H9 (cell line): ENCODE data around the gene ZNF534. TPM values are rescaled to one million over a fixed set of nuclear protein-coding genes. Genes with fewer than 3 reads are reported as not detected.

ENCODE experiments used
- DNase-seq: peaks from one replicate; pipeline ENCODE4 v3.0.0-alpha.2; 2017
- H2AFZ ChIP-seq: one replicate; pipeline ENCODE4 v1.6.1; 2013; ENCODE audit warnings: mild to moderate bottlenecking, low read length, control low read depth, moderate library complexity
- H2AK5ac ChIP-seq: 2 replicates; pipeline ENCODE4 v1.6.1; 2013; ENCODE audit warnings: low read length, control low read depth, mixed read lengths; ENCODE audit not compliant: insufficient read length
- H2BK120ac ChIP-seq: one replicate; pipeline ENCODE4 v1.6.1; 2013; ENCODE audit warnings: low read depth, mild to moderate bottlenecking, low read length, control low read depth, inconsistent platforms; ENCODE audit not compliant: poor library complexity, severe bottlenecking
- H2BK12ac ChIP-seq: 2 replicates; pipeline ENCODE4 v1.6.1; 2013; ENCODE audit warnings: low read length, control low read depth, mixed read lengths, low read depth; ENCODE audit not compliant: insufficient read length
- H2BK15ac ChIP-seq: 2 replicates; pipeline ENCODE4 v1.6.1; 2013; ENCODE audit warnings: low read depth, low read length, control low read depth
- H2BK20ac ChIP-seq: one replicate; pipeline ENCODE4 v1.6.1; 2013; ENCODE audit warnings: low read depth, mild to moderate bottlenecking, low read length, control low read depth, inconsistent platforms; ENCODE audit not compliant: poor library complexity, severe bottlenecking
- H2BK5ac ChIP-seq: 2 replicates; pipeline ENCODE4 v1.6.1; 2013; ENCODE audit warnings: low read length, control low read depth, mixed read lengths; ENCODE audit not compliant: insufficient read length
- H3K14ac ChIP-seq: 2 replicates; pipeline ENCODE4 v1.6.1; 2013; ENCODE audit warnings: low read length, control low read depth; ENCODE audit not compliant: insufficient read depth
- H3K18ac ChIP-seq: 2 replicates; pipeline ENCODE4 v1.6.1; 2013; ENCODE audit warnings: low read depth, mild to moderate bottlenecking, mixed read lengths, low read length, control low read depth; ENCODE audit not compliant: insufficient read length
- H3K23ac ChIP-seq: 2 replicates; pipeline ENCODE4 v1.6.1; 2013; ENCODE audit warnings: low read length, control low read depth, mixed read lengths, low read depth; ENCODE audit not compliant: insufficient read length
- H3K23me2 ChIP-seq: 2 replicates; pipeline ENCODE4 v1.6.1; 2013; ENCODE audit warnings: low read depth, mild to moderate bottlenecking, mixed read lengths, low read length, control low read depth; ENCODE audit not compliant: insufficient read length, poor library complexity, severe bottlenecking
- H3K27ac ChIP-seq: 2 replicates; pipeline ENCODE4 v1.5.1; 2013; ENCODE audit warnings: low read length, control low read depth, mixed read lengths, low read depth; ENCODE audit not compliant: insufficient read length
- H3K27me3 ChIP-seq: 2 replicates; pipeline ENCODE4 v1.6.1; 2013; ENCODE audit warnings: low read length, control low read depth, inconsistent platforms; ENCODE audit not compliant: insufficient read depth
- H3K4ac ChIP-seq: 2 replicates; pipeline ENCODE4 v1.6.1; 2013; ENCODE audit warnings: low read depth, mild to moderate bottlenecking, control low read depth, inconsistent platforms, low read length, moderate library complexity
- H3K4me1 ChIP-seq: 2 replicates; pipeline ENCODE4 v1.6.1; 2013; ENCODE audit warnings: low read length, control low read depth, inconsistent platforms; ENCODE audit not compliant: insufficient read depth
- H3K4me2 ChIP-seq: 2 replicates; pipeline ENCODE4 v1.6.1; 2013; ENCODE audit warnings: low read length, control low read depth, mixed read lengths; ENCODE audit not compliant: insufficient read length, insufficient read depth
- H3K56ac ChIP-seq: 2 replicates; pipeline ENCODE4 v1.6.1; 2013; ENCODE audit warnings: low read depth, mild to moderate bottlenecking, mixed read lengths, low read length, control low read depth; ENCODE audit not compliant: insufficient read length
- H3K79me1 ChIP-seq: 2 replicates; pipeline ENCODE4 v1.6.1; 2013; ENCODE audit warnings: low read depth, mild to moderate bottlenecking, moderate library complexity, low read length, control low read depth, inconsistent platforms; ENCODE audit not compliant: insufficient read depth, poor library complexity, severe bottlenecking
- H3K79me2 ChIP-seq: 2 replicates; pipeline ENCODE4 v1.6.1; 2013; ENCODE audit warnings: low read length, control low read depth, inconsistent platforms; ENCODE audit not compliant: insufficient read depth
- H3K9ac ChIP-seq: 2 replicates; pipeline ENCODE4 v1.6.1; 2013; ENCODE audit warnings: low read length, control low read depth, mixed read lengths; ENCODE audit not compliant: insufficient read length; ENCODE audit errors: extremely low read depth
- H3K9me3 ChIP-seq: one replicate; pipeline ENCODE4 v1.6.1; 2013; ENCODE audit warnings: low read depth, low read length, inconsistent platforms; ENCODE audit not compliant: control insufficient read depth
- H3T11ph ChIP-seq: one replicate; pipeline ENCODE4 v1.6.1; 2013; ENCODE audit warnings: mild to moderate bottlenecking, low read length, control low read depth, inconsistent platforms
- H4K20me1 ChIP-seq: one replicate; pipeline ENCODE4 v1.6.1; 2013; ENCODE audit not compliant: control insufficient read depth, insufficient read length, insufficient read depth
- H4K5ac ChIP-seq: 2 replicates; pipeline ENCODE4 v1.6.1; 2013; ENCODE audit warnings: low read depth, mild to moderate bottlenecking, mixed read lengths, low read length, control low read depth; ENCODE audit not compliant: insufficient read length
- H4K8ac ChIP-seq: replicated peaks from 2 replicates; pipeline ENCODE4 v1.6.1; 2013; ENCODE audit warnings: low read length, control low read depth, mixed read lengths, low read depth; ENCODE audit not compliant: insufficient read length
- H4K91ac ChIP-seq: 2 replicates; pipeline ENCODE4 v1.6.1; 2013; ENCODE audit warnings: low read depth, mild to moderate bottlenecking, moderate library complexity, mixed read lengths, low read length, control low read depth; ENCODE audit not compliant: insufficient read length
- H3K27ac Mint-ChIP-seq, 3 experiments: 2 replicates in 2 of 3; 3 replicates in 1 of 3; pipeline ENCODE4 v1.8.0; 2020 to 2021; ENCODE audit warnings: mixed read lengths in 3 of 3, mild to moderate bottlenecking in 1 of 3, moderate library complexity in 1 of 3
- H3K27me3 Mint-ChIP-seq: 2 replicates; pipeline ENCODE4 v1.8.0; 2021; ENCODE audit warnings: low read depth, mild to moderate bottlenecking, moderate library complexity, mixed read lengths
- H3K36me3 Mint-ChIP-seq, 3 experiments: 2 replicates in 2 of 3; 3 replicates in 1 of 3; pipeline ENCODE4 v1.8.0; 2020 to 2021; ENCODE audit warnings: low read depth in 3 of 3, mixed read lengths in 3 of 3; ENCODE audit not compliant: insufficient read depth in 1 of 3
- H3K4me1 Mint-ChIP-seq, 2 experiments: 2 replicates each; pipeline ENCODE4 v1.8.0; 2020; ENCODE audit warnings: mixed read lengths in 2 of 2
- H3K4me3 Mint-ChIP-seq, 2 experiments: 2 replicates in 1 of 2; 3 replicates in 1 of 2; pipeline ENCODE4 v1.8.0; 2020 to 2021; ENCODE audit warnings: mild to moderate bottlenecking in 2 of 2, mixed read lengths in 2 of 2, moderate library complexity in 1 of 2
- H3K9me3 Mint-ChIP-seq, 2 experiments: 2 replicates in 1 of 2; 3 replicates in 1 of 2; pipeline ENCODE4 v1.8.0; 2020; ENCODE audit warnings: mild to moderate bottlenecking in 2 of 2, mixed read lengths in 2 of 2, moderate library complexity in 1 of 2
- WGBS: extraction: QIAGEN DNeasy Blood & Tissue Kit; methylation state at CpG from one replicate; pipeline ENCODE4 v1.1.7; 2013; ENCODE audit warnings: missing lambda C conversion rate, low lambda C conversion rate, mixed read lengths; ENCODE audit not compliant: insufficient read length; ENCODE audit errors: extremely low coverage; 5-methylcytosine and 5-hydroxymethylcytosine counted together
- total RNA-seq: library from RNA; stranded (reverse); gene quantifications from 2 replicates; pipeline ENCODE4 v1.2.1, GENCODE V29; 2021
- TF ChIP-seq, protein P1 (sequence below): fragments of 200-600 bp; sonication (generic); conservative IDR thresholded peaks from 3 replicates; pipeline ENCODE4 v1.8.0; 2021; ENCODE audit warnings: antibody characterized with exemption, mild to moderate bottlenecking

The ZNF534 gene
- total RNA-seq, 1 experiment from 2014 or later = not detected

DNA sequence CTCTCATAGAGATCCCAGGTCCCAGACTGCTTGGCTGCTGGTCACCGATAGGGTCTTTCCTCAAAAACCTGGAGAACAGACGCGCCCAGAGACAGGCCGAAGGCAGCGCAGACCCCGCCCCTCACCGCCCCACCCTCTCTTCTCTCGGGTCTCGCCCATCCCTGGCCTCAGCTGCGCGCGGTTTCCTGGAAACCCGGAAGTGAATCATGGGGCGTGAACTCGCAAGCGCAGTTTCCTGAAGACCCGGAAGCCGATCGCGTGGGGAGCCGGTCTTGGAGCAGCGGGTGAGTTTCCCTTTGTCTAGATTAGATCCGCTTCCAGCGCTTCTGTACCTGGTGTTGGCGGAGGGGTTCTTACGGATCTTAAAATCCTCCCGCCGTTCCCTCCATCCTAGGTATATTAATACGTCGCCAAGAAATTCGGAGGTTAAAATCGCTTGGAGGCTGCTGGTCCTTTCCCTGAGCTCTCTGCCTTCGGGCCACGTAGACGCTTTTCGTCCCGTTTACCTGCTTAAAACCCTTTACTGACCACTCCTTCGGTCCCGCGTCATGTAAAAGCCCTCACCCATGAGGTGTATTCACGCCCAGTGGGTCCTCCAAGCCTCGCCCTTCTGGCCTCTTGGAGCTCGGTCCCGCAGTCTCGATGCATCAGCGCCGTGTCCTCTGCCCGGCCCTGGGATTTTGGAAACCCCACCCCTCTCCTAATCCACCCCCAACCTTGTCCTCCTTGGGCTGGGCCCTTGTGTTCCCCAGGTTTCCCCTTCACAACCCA is 24.6 kb downstream of the ZNF534 start, which contains the start of gene ZNF578:
Gene ZNF578 (plus strand): TSS at position 230 of the 771 bp plus-strand sequence. CDS start 48,293 bp downstream, outside the sequence.
- Histone ChIP-seq H3K56ac (no peak within 1 kb of the TSS), H2BK15ac (no peak within 1 kb of the TSS), H3K9me3 (peaks cover 55% of the 10 kb centered on the region), H3K79me1 (no peaks in the 10 kb centered on the region), H3K79me2 (no peaks in the 10 kb centered on the region), H3K4me2 (no peak within 1 kb of the TSS), H3K23ac (no peak within 1 kb of the TSS), H3T11ph (no peak within 1 kb of the TSS), H4K91ac (no peak within 1 kb of the TSS), H2BK120ac (no peak within 1 kb of the TSS), H2BK12ac (no peak within 1 kb of the TSS), H3K14ac (no peak within 1 kb of the TSS), H3K4ac (no peak within 1 kb of the TSS), H2AK5ac (no peak within 1 kb of the TSS), H3K27ac (no peak within 1 kb of the TSS), H2BK5ac (no peak within 1 kb of the TSS), H3K18ac (no peak within 1 kb of the TSS), H3K9ac (no peak within 1 kb of the TSS), H4K8ac (no peak within 1 kb of the TSS), H2AFZ (no peak within 1 kb of the TSS), H3K23me2 (no peaks in the 10 kb centered on the region), H4K20me1 (no peaks in the 10 kb centered on the region), H4K5ac (no peak within 1 kb of the TSS), H3K27me3 (no peaks in the 10 kb centered on the region), H3K4me1 (no peaks in the 10 kb centered on the region), H2BK20ac (no peak within 1 kb of the TSS)
- H3K36me3 Mint-ChIP-seq = peaks cover 8 to 21% (median 21%) of the 10 kb centered on the region in 3 experiments; a peak in 6 of 7 replicates
- TF ChIP-seq, protein P1, sequence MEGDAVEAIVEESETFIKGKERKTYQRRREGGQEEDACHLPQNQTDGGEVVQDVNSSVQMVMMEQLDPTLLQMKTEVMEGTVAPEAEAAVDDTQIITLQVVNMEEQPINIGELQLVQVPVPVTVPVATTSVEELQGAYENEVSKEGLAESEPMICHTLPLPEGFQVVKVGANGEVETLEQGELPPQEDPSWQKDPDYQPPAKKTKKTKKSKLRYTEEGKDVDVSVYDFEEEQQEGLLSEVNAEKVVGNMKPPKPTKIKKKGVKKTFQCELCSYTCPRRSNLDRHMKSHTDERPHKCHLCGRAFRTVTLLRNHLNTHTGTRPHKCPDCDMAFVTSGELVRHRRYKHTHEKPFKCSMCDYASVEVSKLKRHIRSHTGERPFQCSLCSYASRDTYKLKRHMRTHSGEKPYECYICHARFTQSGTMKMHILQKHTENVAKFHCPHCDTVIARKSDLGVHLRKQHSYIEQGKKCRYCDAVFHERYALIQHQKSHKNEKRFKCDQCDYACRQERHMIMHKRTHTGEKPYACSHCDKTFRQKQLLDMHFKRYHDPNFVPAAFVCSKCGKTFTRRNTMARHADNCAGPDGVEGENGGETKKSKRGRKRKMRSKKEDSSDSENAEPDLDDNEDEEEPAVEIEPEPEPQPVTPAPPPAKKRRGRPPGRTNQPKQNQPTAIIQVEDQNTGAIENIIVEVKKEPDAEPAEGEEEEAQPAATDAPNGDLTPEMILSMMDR = no peak
- DNase-seq = no peak
- H3K4me1 Mint-ChIP-seq = no peaks in the 10 kb centered on the region
- H3K27ac Mint-ChIP-seq = no peak within 1 kb of the TSS
- H3K27me3 Mint-ChIP-seq = peaks cover 8% of the 10 kb centered on the region
- no peak within 1 kb of the TSS for H3K4me3 Mint-ChIP-seq
- peaks cover 90 to 92% of the 10 kb centered on the region in 2 experiments for H3K9me3 Mint-ChIP-seq
- WGBS = no CpG with 5 or more reads among the region's 48 CpGs
